ENCODE measurements around the gene ADORA2B.
A peak's percentile ranks its signal among the peaks of the same experiment; 100 is the strongest.

The ADORA2B gene

GRCh38 chr17:16007439-16007838 lies 62.5 kb downstream of the ADORA2B start:
- DNase-seq, result no peak
- in situ Hi-C loops (cut with HindIII; ENCODE audit: low pct_ligation_motif_present, low pct_unique_long_range_greater_than_20kb, low sequenced_read_pairs), result no loop called here

- DNase-seq, result peak; percentile 84
- in situ Hi-C loops (cut with HindIII; ENCODE audit: low pct_ligation_motif_present, low pct_unique_long_range_greater_than_20kb, low sequenced_read_pairs), result no loop called here
Measured at GRCh38 chr17:16013943-16014407, 69.0 kb downstream of the ADORA2B start.

GRCh38 chr17:16019347-16019746 lies 74.4 kb downstream of the ADORA2B start:
- DNase-seq, result no peak
- in situ Hi-C loops (cut with HindIII; ENCODE audit: low pct_ligation_motif_present, low pct_unique_long_range_greater_than_20kb, low sequenced_read_pairs), result no loop called here

GRCh38 chr17:16023881-16024280 lies 79.0 kb downstream of the ADORA2B start:
- no peak for DNase-seq
- in situ Hi-C loops (cut with HindIII; ENCODE audit: low pct_ligation_motif_present, low pct_unique_long_range_greater_than_20kb, low sequenced_read_pairs), result no loop called here

GRCh38 chr17:16025202-16025601 lies 80.3 kb downstream of the ADORA2B start:
- in situ Hi-C loops (cut with HindIII; ENCODE audit: low pct_ligation_motif_present, low pct_unique_long_range_greater_than_20kb, low sequenced_read_pairs), result no loop called here
- DNase-seq, result no peak

All from ACHN (cell line).